MM.1S (cell line): ENCODE measurements around the gene ATP6V1B1.

Source experiments
- DNase-seq: peaks from one replicate; pipeline ENCODE4 v3.0.0-alpha.2; 2015
- H2AFZ ChIP-seq: fragments of 300-600 bp; sonication (generic); 2 replicates; pipeline ENCODE4 v1.6.0; 2016; ENCODE audit warnings: antibody characterized with exemption, low read length
- H3F3A ChIP-seq: fragments of 300-600 bp; sonication (generic); 2 replicates; pipeline ENCODE4 v1.6.1; 2016; ENCODE audit warnings: mild to moderate bottlenecking, antibody characterized with exemption, low read length, moderate library complexity, mixed read lengths; ENCODE audit not compliant: insufficient read depth
- H3K27ac ChIP-seq: fragments of 300-600 bp; sonication (generic); 2 replicates; pipeline ENCODE4 v1.5.1; 2016; ENCODE audit warnings: mild to moderate bottlenecking, low read length
- H3K27me3 ChIP-seq: fragments of 300-600 bp; sonication (generic); replicated peaks from 2 replicates; pipeline ENCODE4 v1.6.0; 2016; ENCODE audit warnings: low read length; ENCODE audit not compliant: insufficient read depth
- H3K36me3 ChIP-seq: fragments of 300-600 bp; sonication (generic); replicated peaks from 2 replicates; pipeline ENCODE4 v1.6.1; 2016; ENCODE audit warnings: mild to moderate bottlenecking, low read length, mixed read lengths; ENCODE audit not compliant: insufficient read depth
- H3K4me1 ChIP-seq: fragments of 300-600 bp; sonication (generic); 2 replicates; pipeline ENCODE4 v1.6.1; 2016; ENCODE audit warnings: low read length, mixed read lengths
- H3K4me2 ChIP-seq: fragments of 300-600 bp; sonication (generic); 2 replicates; pipeline ENCODE4 v1.6.0; 2016; ENCODE audit warnings: low read depth, low read length
- H3K4me3 ChIP-seq: fragments of 300-600 bp; sonication (generic); 2 replicates; pipeline ENCODE4 v1.5.1; 2016; ENCODE audit warnings: low read length, mixed read lengths
- H3K79me2 ChIP-seq: fragments of 300-600 bp; sonication (generic); 2 replicates; pipeline ENCODE4 v1.6.1; 2016; ENCODE audit warnings: mixed run types, low read length, mixed read lengths
- H3K9ac ChIP-seq: fragments of 300-600 bp; sonication (generic); 2 replicates; pipeline ENCODE4 v1.6.1; 2016; ENCODE audit warnings: low read length, mixed read lengths
- H3K9me2 ChIP-seq: fragments of 300-600 bp; sonication (generic); replicated peaks from 2 replicates; pipeline ENCODE4 v1.6.1; 2016; ENCODE audit warnings: mild to moderate bottlenecking, low read length, mixed read lengths; ENCODE audit not compliant: insufficient read depth
- H3K9me3 ChIP-seq: fragments of 300-600 bp; sonication (generic); replicated peaks from 2 replicates; pipeline ENCODE4 v1.6.1; 2016; ENCODE audit warnings: mild to moderate bottlenecking, low read length, mixed read lengths; ENCODE audit not compliant: insufficient read depth
- H4K20me1 ChIP-seq: fragments of 300-600 bp; sonication (generic); 2 replicates; pipeline ENCODE4 v1.6.1; 2016; ENCODE audit warnings: mild to moderate bottlenecking, low read length, moderate library complexity, mixed read lengths; ENCODE audit not compliant: insufficient read depth
- CTCF ChIP-seq: fragments of 300-600 bp; sonication (generic); IDR thresholded peaks from 2 replicates; pipeline ENCODE4 v1.5.1; 2016; ENCODE audit warnings: antibody characterized with exemption, low read length, mixed read lengths
- EZH2 ChIP-seq: fragments of 300-600 bp; sonication (generic); optimal IDR thresholded peaks from 2 replicates; pipeline ENCODE3; 2017; ENCODE audit warnings: low read depth, mild to moderate bottlenecking, antibody characterized with exemption, low read length, mixed read lengths
- EZH2phosphoT487 ChIP-seq: fragments of 300-600 bp; sonication (generic); IDR thresholded peaks from 2 replicates; pipeline ENCODE4 v1.6.1; 2018; ENCODE audit warnings: antibody characterized with exemption, low read length

Gene ATP6V1B1

GRCh38 chr2:70902067-70902442, 33.6 kb upstream of the ATP6V1B1 start:
- Histone ChIP-seq H2AFZ (no peak overlapping the region), H3K27me3 (peaks cover 62% of the 10 kb centered on the region), H3K36me3 (no peaks in the 10 kb centered on the region), H3K4me2 (no peak overlapping the region), H3F3A (no peaks in the 10 kb centered on the region), H3K9me3 (no peaks in the 10 kb centered on the region), H3K4me3 (no peak overlapping the region), H3K9ac (no peak overlapping the region), H4K20me1 (no peaks in the 10 kb centered on the region), H3K4me1 (no peaks in the 10 kb centered on the region), H3K27ac (no peak overlapping the region), H3K9me2 (no peaks in the 10 kb centered on the region), H3K79me2 (no peaks in the 10 kb centered on the region)
- TF ChIP-seq EZH2 (no peak), CTCF (no peak), EZH2phosphoT487 (no peak)
- DNase-seq, result no peak

- no peaks in the 10 kb centered on the region for H3K79me2 ChIP-seq
- no peak for TF ChIP-seq EZH2phosphoT487
- no peaks in the 10 kb centered on the region for H4K20me1 ChIP-seq
- H3K27ac ChIP-seq, result no peak overlapping the region
- DNase-seq, result no peak
- no peak overlapping the region for H2AFZ ChIP-seq
- no peaks in the 10 kb centered on the region for H3K9me2 ChIP-seq
- no peaks in the 10 kb centered on the region for H3F3A ChIP-seq
- no peaks in the 10 kb centered on the region for H3K36me3 ChIP-seq
- H3K4me2 ChIP-seq, result no peak overlapping the region
- no peak overlapping the region for H3K4me3 ChIP-seq
- no peaks in the 10 kb centered on the region for H3K4me1 ChIP-seq
- H3K9ac ChIP-seq, result no peak overlapping the region
- H3K27me3 ChIP-seq, result peaks cover 59% of the 10 kb centered on the region
- H3K9me3 ChIP-seq, result no peaks in the 10 kb centered on the region
Measured at GRCh38 chr2:70902579-70902978, 33.1 kb upstream of the ATP6V1B1 start.

- no peaks in the 10 kb centered on the region for H3K9me2 ChIP-seq
- no peaks in the 10 kb centered on the region for H3K79me2 ChIP-seq
- H3K4me2 ChIP-seq, result no peak overlapping the region
- no peak overlapping the region for H3K9ac ChIP-seq
- no peaks in the 10 kb centered on the region for H3K4me1 ChIP-seq
- no peaks in the 10 kb centered on the region for H3K36me3 ChIP-seq
- H3K27me3 ChIP-seq, result peaks cover 53% of the 10 kb centered on the region
- no peaks in the 10 kb centered on the region for H3K9me3 ChIP-seq
- no peak overlapping the region for H3K4me3 ChIP-seq
- no peaks in the 10 kb centered on the region for H3F3A ChIP-seq
- no peak for DNase-seq
- no peaks in the 10 kb centered on the region for H4K20me1 ChIP-seq
- H3K27ac ChIP-seq, result no peak overlapping the region
- TF ChIP-seq CTCF (no peak), EZH2 (no peak), EZH2phosphoT487 (no peak)
- no peak overlapping the region for H2AFZ ChIP-seq
Measured at GRCh38 chr2:70903171-70903570, 32.5 kb upstream of the ATP6V1B1 start.

- Histone ChIP-seq H3K4me1 (no peaks in the 10 kb centered on the region), H3K4me3 (no peak overlapping the region), H4K20me1 (no peaks in the 10 kb centered on the region), H2AFZ (no peak overlapping the region), H3K9me3 (no peaks in the 10 kb centered on the region), H3K9me2 (no peaks in the 10 kb centered on the region), H3K4me2 (no peak overlapping the region), H3K79me2 (no peaks in the 10 kb centered on the region), H3K27me3 (peaks cover 47% of the 10 kb centered on the region), H3K27ac (no peak overlapping the region), H3F3A (no peaks in the 10 kb centered on the region), H3K9ac (no peak overlapping the region), H3K36me3 (no peaks in the 10 kb centered on the region)
- DNase-seq, result no peak
- no peak for TF ChIP-seq CTCF
- no peak for TF ChIP-seq EZH2
- no peak for TF ChIP-seq EZH2phosphoT487
Measured at GRCh38 chr2:70903641-70904340, 31.9 kb upstream of the ATP6V1B1 start.
